B cell (primary cell): Measurements from ENCODE around the gene ZCCHC7. TPM values are rescaled to one million over a fixed set of nuclear protein-coding genes. Genes with fewer than 3 reads are reported as not detected.

Experiments used
- ATAC-seq: fragments of 200-7000 bp; cut with Tn5 transposase; one replicate; pipeline ENCODE4 v1.10.0; 2021; ENCODE audit warnings: low read depth, mild to moderate bottlenecking, moderate number of reproducible peaks, moderate library complexity
- CTCF ChIA-PET: fragments of 350-600 bp; sonication (Branson Sonifier 250); formaldehyde crosslinking; loops from one replicate; lab custom pipeline; 2021; ENCODE audit warnings: antibody characterized with exemption, inconsistent platforms; lab: Charles Lee
- POLR2A ChIA-PET: fragments of 350-600 bp; sonication (Branson Sonifier 250); formaldehyde crosslinking; loops from one replicate; lab custom pipeline; 2021; ENCODE audit warnings: antibody characterized with exemption; lab: Charles Lee
- DNase-seq: peaks from one replicate; pipeline ENCODE4 v3.0.0; 2013
- H2AFZ ChIP-seq: 2 replicates; pipeline ENCODE4 v1.6.1; 2012; ENCODE audit warnings: mild to moderate bottlenecking, low read depth, low read length; ENCODE audit not compliant: insufficient read depth, poor library complexity, severe bottlenecking
- H3K27ac ChIP-seq, 2 donors: 1 replicate in 1 of 2; 2 replicates in 1 of 2; pipeline ENCODE4 v1.5.1; 2012 to 2013; ENCODE audit warnings: low read length in 2 of 2, mild to moderate bottlenecking in 2 of 2, moderate library complexity in 1 of 2
- H3K27me3 ChIP-seq, 4 experiments: fragments of 200-600 bp in 1 of 4; sonication (generic) in 1 of 4; replicated peaks in 1 of 4; 1 replicate in 2 of 4; 2 replicates in 2 of 4; pipeline versions ENCODE4 v1.6.1 to v1.7.0; 2013 to 2016; ENCODE audit warnings: low read length in 3 of 4, mild to moderate bottlenecking in 2 of 4, mixed read lengths in 1 of 4, moderate library complexity in 1 of 4; ENCODE audit not compliant: insufficient read depth in 4 of 4, control insufficient read depth in 3 of 4; ENCODE audit errors: control extremely low read depth in 1 of 4
- H3K36me3 ChIP-seq, 2 experiments: replicated peaks in 1 of 2; 1 replicate in 1 of 2; 2 replicates in 1 of 2; pipeline versions ENCODE4 v1.6.1 to v1.7.1; 2013; ENCODE audit warnings: low read length in 1 of 2; ENCODE audit not compliant: insufficient read depth in 2 of 2, control insufficient read depth in 1 of 2; ENCODE audit errors: control extremely low read depth in 1 of 2, extremely low read depth in 1 of 2
- H3K4me1 ChIP-seq, 2 donors: fragments of 200-600 bp in 1 of 2; sonication (generic) in 1 of 2; 1 replicate in 1 of 2; 2 replicates in 1 of 2; pipeline versions ENCODE4 v1.5.1 to v1.6.1; 2013 to 2017; ENCODE audit warnings: low read length in 2 of 2; ENCODE audit not compliant: control insufficient read depth in 2 of 2, insufficient read depth in 2 of 2
- H3K4me2 ChIP-seq: replicated peaks from 2 replicates; pipeline ENCODE3; 2012; ENCODE audit warnings: mild to moderate bottlenecking, low read depth, low read length; ENCODE audit not compliant: poor library complexity, severe bottlenecking
- H3K4me3 ChIP-seq, 5 experiments: fragments of 200-600 bp in 1 of 5; sonication (generic) in 1 of 5; 1 replicate in 3 of 5; 2 replicates in 2 of 5; pipeline versions ENCODE4 v1.5.1 to v1.7.0; 2011 to 2016; ENCODE audit warnings: low read length in 4 of 5, mild to moderate bottlenecking in 4 of 5, low read depth in 2 of 5, control low read depth in 1 of 5, moderate library complexity in 1 of 5; ENCODE audit not compliant: insufficient read depth in 1 of 5; ENCODE audit errors: control extremely low read depth in 1 of 5, extremely low read depth in 1 of 5
- H3K79me2 ChIP-seq: fragments of 200-600 bp; sonication (generic); one replicate; pipeline ENCODE4 v1.6.0; 2016; ENCODE audit warnings: low read length; ENCODE audit not compliant: control insufficient read depth, insufficient read depth
- H3K9ac ChIP-seq: fragments of 200-600 bp; sonication (generic); 2 replicates; pipeline ENCODE4 v1.6.1; 2017; ENCODE audit warnings: mild to moderate bottlenecking, low read length, moderate library complexity
- H3K9me3 ChIP-seq, 3 donors: one replicate each; pipeline versions ENCODE4 v1.6.1 to v1.7.1; 2013; ENCODE audit warnings: low read length in 2 of 3; ENCODE audit not compliant: control insufficient read depth in 2 of 3, insufficient read depth in 1 of 3; ENCODE audit errors: control extremely low read depth in 1 of 3
- H4K20me1 ChIP-seq: 2 replicates; pipeline ENCODE4 v1.6.0; 2012; ENCODE audit warnings: mild to moderate bottlenecking, low read length; ENCODE audit not compliant: insufficient read depth, control insufficient read depth, poor library complexity, severe bottlenecking
- H3K27ac Mint-ChIP-seq: one replicate; pipeline ENCODE4 v1.8.0; 2021; ENCODE audit warnings: mixed read lengths
- H3K27me3 Mint-ChIP-seq: one replicate; pipeline ENCODE4 v1.8.0; 2021; ENCODE audit warnings: mixed read lengths
- H3K4me1 Mint-ChIP-seq: one replicate; pipeline ENCODE4 v1.8.0; 2021; ENCODE audit warnings: mixed read lengths
- H3K4me3 Mint-ChIP-seq: one replicate; pipeline ENCODE4 v1.8.0; 2021; ENCODE audit warnings: mixed read lengths
- H3K9me3 Mint-ChIP-seq: one replicate; pipeline ENCODE4 v1.8.0; 2022; ENCODE audit warnings: mixed read lengths; ENCODE audit not compliant: insufficient read depth
- CTCF ChIP-seq: fragments of 200-600 bp; IDR thresholded peaks from one replicate; pipeline ENCODE4 v1.8.0; 2022; ENCODE audit warnings: antibody characterized with exemption, mild to moderate bottlenecking
- EZH2 ChIP-seq: IDR thresholded peaks from 2 replicates; pipeline ENCODE4 v1.6.1; 2012; ENCODE audit warnings: borderline replicate concordance, low read depth, mild to moderate bottlenecking, moderate library complexity, low read length; ENCODE audit not compliant: insufficient read depth, poor library complexity, severe bottlenecking
- WGBS: methylation state at CpG from one replicate; pipeline ENCODE4 v1.1.5; 2013; ENCODE audit warnings: missing lambda C conversion rate; ENCODE audit not compliant: insufficient coverage; 5-methylcytosine and 5-hydroxymethylcytosine counted together
- intact Hi-C: fragments of 100-400 bp; cut with micrococcal nuclease; formaldehyde crosslinking; loops from one replicate; pipeline ENCODE4 v1.10.0; 2022
- polyA plus RNA-seq: library from polyadenylated mRNA; depleted of rRNA; stranded (reverse); fragments of >200 nt; gene quantifications from 2 replicates; pipeline ENCODE4 v1.2.3, GENCODE V29; 2012
- total RNA-seq, 2 donors: library from RNA; stranded (reverse); fragments of 120-200 nt in 1 of 2; gene quantifications; 1 replicate in 1 of 2; 2 replicates in 1 of 2; pipeline versions ENCODE4 v1.2.3 to v1.2.4, GENCODE V29; 2013 to 2022

ZCCHC7 gene
- total and polyA plus RNA-seq, 2 donors (not counting 1 experiment from before 2014, with no cell fraction given): 56.3 to 83.5 TPM

- no peaks in the 10 kb centered on the region for H3K9me3 ChIP-seq
- H3K4me2 ChIP-seq: peak overlapping the region; percentile 73
- Mint-ChIP-seq H3K4me3 (peak overlapping the region; percentile 32), H3K27me3 (no peaks in the 10 kb centered on the region), H3K4me1 (peaks cover 64% of the 10 kb centered on the region), H3K27ac (peak overlapping the region; percentile 84), H3K9me3 (no peaks in the 10 kb centered on the region)
- no peaks in the 10 kb centered on the region for H4K20me1 ChIP-seq
- ChIA-PET POLR2A (interaction anchor here (0.5 to 3.0 kb wide), 4 partner anchors 17 to 289 kb away, joined by 6 to 14 read pairs (median 12); no protein-coding TSS in a partner anchor), CTCF (interaction anchor here (3.3 to 12.0 kb wide), 4 partner anchors 86 to 452 kb away, joined by 13 to 180 read pairs (median 79); no protein-coding TSS in a partner anchor)
- ATAC-seq (no peak), DNase-seq (no peak)
- H3K9ac ChIP-seq: peak overlapping the region; percentile 2
- TF ChIP-seq CTCF: no peak
- TF ChIP-seq EZH2: no peak
- peaks cover 43 to 83% of the 10 kb centered on the region in 2 donors for H3K4me1 ChIP-seq
- no peak overlapping the region for H2AFZ ChIP-seq
- WGBS: no CpG with 5 or more reads among the region's 2 CpGs
- peak overlapping the region; percentile 58 to 98 for H3K27ac ChIP-seq
- H3K27me3 ChIP-seq: no peaks in the 10 kb centered on the region
- peak overlapping the region in 1 of 5 experiments; percentile 4 for H3K4me3 ChIP-seq
- intact Hi-C loops: loop anchor here (2.0 to 10.0 kb wide), 4 partner anchors 13 to 691 kb away; partner anchors contain the start of gene ZCCHC7
- H3K79me2 ChIP-seq: peaks cover 86% of the 10 kb centered on the region
- H3K36me3 ChIP-seq: peaks cover 5% of the 10 kb centered on the region in 2 experiments
Observed at GRCh38 chr9:37325778-37326177, 205.4 kb downstream of the ZCCHC7 start.

GRCh38 chr9:37327553-37327952 is 207.2 kb downstream of the ZCCHC7 start:
- no peaks in the 10 kb centered on the region for H3K9me3 ChIP-seq
- peaks cover 37 to 87% of the 10 kb centered on the region in 2 donors for H3K4me1 ChIP-seq
- peak overlapping the region; percentile 58 to 98 for H3K27ac ChIP-seq
- Mint-ChIP-seq H3K4me1 (peaks cover 71% of the 10 kb centered on the region), H3K4me3 (peak overlapping the region; percentile 70), H3K27ac (peak overlapping the region; percentile 88), H3K27me3 (no peaks in the 10 kb centered on the region), H3K9me3 (no peaks in the 10 kb centered on the region)
- peaks cover 88% of the 10 kb centered on the region for H3K79me2 ChIP-seq
- no peak for ATAC-seq
- H3K4me2 ChIP-seq: peak overlapping the region; percentile 73
- ChIA-PET POLR2A (interaction anchor here (0.6 to 2.9 kb wide), 5 partner anchors 81 to 329 kb away, joined by 3 to 10 read pairs (median 4); partner anchors contain the start of gene PAX5), CTCF (interaction anchor here (0.9 to 12.0 kb wide), 10 partner anchors 9 to 454 kb away, joined by 3 to 180 read pairs (median 6); no protein-coding TSS in a partner anchor)
- peak overlapping the region; percentile 19 for H3K9ac ChIP-seq
- H2AFZ ChIP-seq: no peak overlapping the region
- WGBS: no CpG with 5 or more reads among the region's 4 CpGs
- TF ChIP-seq CTCF (no peak), EZH2 (no peak)
- no peak for DNase-seq
- intact Hi-C loops: loop anchor here (10.0 kb wide), 1 partner anchor 693 kb away; no protein-coding TSS in a partner anchor
- H3K4me3 ChIP-seq: peak overlapping the region in 1 of 5 experiments; percentile 11
- peaks cover 1 to 2% of the 10 kb centered on the region in 2 experiments for H3K36me3 ChIP-seq
- no peaks in the 10 kb centered on the region for H3K27me3 ChIP-seq
- H4K20me1 ChIP-seq: no peaks in the 10 kb centered on the region
